ENCODE data around the gene RBM12. TPM values are rescaled to one million over a fixed set of nuclear protein-coding genes. Genes with fewer than 3 reads are reported as not detected.
A peak's percentile ranks its signal among the peaks of the same experiment; 100 is the strongest.

RBM12 gene
- total RNA-seq, 2 experiments from 2014 or later = 106 to 110 TPM

GRCh38 chr20:35600176-35600992, 64.3 kb downstream of the RBM12 start:
- Mint-ChIP-seq H3K27me3 (ENCODE audit: low read depth) (peaks cover 13% of the 10 kb centered on the region), H3K9me3 (no peaks in the 10 kb centered on the region), H3K4me1 (ENCODE audit: low read depth) (peaks cover 7% of the 10 kb centered on the region), H3K36me3 (ENCODE audit: low read depth) (no peaks in the 10 kb centered on the region), H3K4me3 (peak overlapping the region; percentile 64), H3K27ac (no peak overlapping the region)
- intact Hi-C loops (cut with micrococcal nuclease) = loop anchor here (5.0 kb wide), 2 partner anchors 142 to 352 kb away; partner anchors contain the start of genes RBM39 and SCAND1
- CTCF ChIA-PET = interaction anchor here (0.5 to 1.8 kb wide), 11 partner anchors 9 to 393 kb away, joined by 3 to 9 read pairs (median 4); partner anchors contain the start of genes NFS1, ROMO1 and SCAND1
- DNase-seq = no peak

GRCh38 chr20:35599776-35600120, 65.0 kb downstream of the RBM12 start:
- intact Hi-C loops (cut with micrococcal nuclease) = loop anchor here (5.0 kb wide), 2 partner anchors 143 to 353 kb away; partner anchors contain the start of genes RBM39 and SCAND1
- no peak for DNase-seq
- no peaks in the 10 kb centered on the region for H3K9me3 Mint-ChIP-seq
- H3K4me1 Mint-ChIP-seq (ENCODE audit: low read depth) = peaks cover 7% of the 10 kb centered on the region
- no peak overlapping the region for H3K27ac Mint-ChIP-seq
- CTCF ChIA-PET = interaction anchor here (1.8 kb wide), 1 partner anchor 17 kb away, joined by 5 read pairs; no protein-coding TSS in a partner anchor
- H3K4me3 Mint-ChIP-seq = no peak overlapping the region
- peaks cover 13% of the 10 kb centered on the region for H3K27me3 Mint-ChIP-seq (ENCODE audit: low read depth)
- H3K36me3 Mint-ChIP-seq (ENCODE audit: low read depth) = no peaks in the 10 kb centered on the region

Other genes with a start within 250 kb of the RBM12 start
- gene GDF5, start 226.7 kb downstream of the RBM12 start, total RNA-seq = not detected
- gene CEP250, start 209.3 kb downstream of the RBM12 start, total RNA-seq = 10 to 100 TPM; 43.4 to 46.9 TPM
- not detected for gene C20orf173, start 135.2 kb downstream of the RBM12 start, total RNA-seq
- gene ERGIC3, start 122.8 kb downstream of the RBM12 start, total RNA-seq = 100 to 1,000 TPM; 107 to 113 TPM
- 1 to 10 TPM; 2.9 to 3.6 TPM for gene SPAG4, start 49.1 kb downstream of the RBM12 start, total RNA-seq
- gene CPNE1, start within 50 bp of the RBM12 start, total RNA-seq = 100 to 1,000 TPM; 261 to 281 TPM
- gene NFS1, start 34.5 kb upstream of the RBM12 start, total RNA-seq = 10 to 100 TPM; 33.6 to 38.1 TPM
- gene ROMO1, start 34.5 kb upstream of the RBM12 start, total RNA-seq = 100 to 1,000 TPM; 120 to 134 TPM
- gene RBM39, start 77.4 kb upstream of the RBM12 start, total RNA-seq = 100 to 1,000 TPM; 297 to 304 TPM
- gene PHF20, start 107.1 kb upstream of the RBM12 start, total RNA-seq = 10 to 100 TPM; 39.8 to 46.0 TPM

All from activated naive CD4-positive, alpha-beta T cell treated with anti-CD3 and anti-CD28 coated beads for 36 hours (primary cell).